ENCODE measurements around the gene UNC93B1. TPM values are rescaled to one million over a fixed set of nuclear protein-coding genes. Genes with fewer than 3 reads are reported as not detected.
A peak's percentile ranks its signal among the peaks of the same experiment; 100 is the strongest.

UNC93B1 gene
- total and polyA plus RNA-seq, 2 of the 13 experiments (the other 11 are each of a cell fraction or from before 2014, with no cell fraction given) = 8.8 to 18.9 TPM

DNA sequence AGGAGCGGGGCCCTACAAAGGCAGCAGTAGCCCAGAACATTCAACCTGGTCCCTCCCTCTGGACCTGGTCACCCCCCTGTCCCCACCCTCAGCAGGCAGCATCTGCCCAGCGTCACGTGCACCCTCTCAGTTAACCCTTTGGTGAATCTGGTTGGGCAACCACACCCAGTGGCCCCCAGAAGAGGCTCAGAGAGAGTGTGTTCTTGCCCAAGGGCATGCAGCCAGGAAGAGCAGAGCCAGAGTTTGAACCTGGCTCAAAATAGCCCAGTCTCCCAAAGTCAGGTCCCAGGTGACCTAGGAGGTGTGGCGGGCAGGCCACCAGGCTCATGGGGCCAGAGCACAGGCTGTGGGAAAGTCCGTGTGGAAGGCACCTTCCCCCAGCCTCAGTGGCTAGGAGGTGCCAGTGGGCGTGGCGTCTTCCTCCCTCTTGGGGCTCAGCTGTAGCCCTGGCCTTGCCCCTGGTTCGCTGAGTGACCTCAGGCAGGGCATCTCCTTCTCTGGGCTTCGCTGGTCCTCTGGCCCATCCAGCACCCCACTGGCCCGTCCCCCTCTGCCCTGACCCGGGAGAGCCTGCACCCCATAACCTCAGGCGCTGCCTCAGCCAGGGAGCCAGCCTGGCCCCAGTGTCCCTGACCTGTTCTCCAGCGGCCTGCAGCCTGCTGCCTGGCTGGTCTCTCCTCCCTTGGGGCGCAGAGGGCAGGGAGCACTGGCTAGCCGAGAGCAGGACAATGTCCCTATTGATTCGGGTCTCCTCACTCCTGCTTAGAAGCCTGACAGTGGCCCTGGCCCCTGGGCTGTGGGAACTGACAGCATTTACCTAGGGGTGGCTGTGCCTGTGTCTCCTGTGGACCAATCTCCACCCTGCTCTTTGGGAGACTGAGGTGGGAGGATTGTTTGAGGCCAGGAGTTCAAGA, 13.3 kb upstream of the UNC93B1 start (continued):
- TF ChIP-seq, protein P1, sequence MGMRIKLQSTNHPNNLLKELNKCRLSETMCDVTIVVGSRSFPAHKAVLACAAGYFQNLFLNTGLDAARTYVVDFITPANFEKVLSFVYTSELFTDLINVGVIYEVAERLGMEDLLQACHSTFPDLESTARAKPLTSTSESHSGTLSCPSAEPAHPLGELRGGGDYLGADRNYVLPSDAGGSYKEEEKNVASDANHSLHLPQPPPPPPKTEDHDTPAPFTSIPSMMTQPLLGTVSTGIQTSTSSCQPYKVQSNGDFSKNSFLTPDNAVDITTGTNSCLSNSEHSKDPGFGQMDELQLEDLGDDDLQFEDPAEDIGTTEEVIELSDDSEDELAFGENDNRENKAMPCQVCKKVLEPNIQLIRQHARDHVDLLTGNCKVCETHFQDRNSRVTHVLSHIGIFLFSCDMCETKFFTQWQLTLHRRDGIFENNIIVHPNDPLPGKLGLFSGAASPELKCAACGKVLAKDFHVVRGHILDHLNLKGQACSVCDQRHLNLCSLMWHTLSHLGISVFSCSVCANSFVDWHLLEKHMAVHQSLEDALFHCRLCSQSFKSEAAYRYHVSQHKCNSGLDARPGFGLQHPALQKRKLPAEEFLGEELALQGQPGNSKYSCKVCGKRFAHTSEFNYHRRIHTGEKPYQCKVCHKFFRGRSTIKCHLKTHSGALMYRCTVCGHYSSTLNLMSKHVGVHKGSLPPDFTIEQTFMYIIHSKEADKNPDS (CRISPR knock-in tag; IDR thresholded peaks at IDR 0.05) = peak; percentile 87; the same call in 1 of the 2 replicates
- TF ChIP-seq, protein P2, sequence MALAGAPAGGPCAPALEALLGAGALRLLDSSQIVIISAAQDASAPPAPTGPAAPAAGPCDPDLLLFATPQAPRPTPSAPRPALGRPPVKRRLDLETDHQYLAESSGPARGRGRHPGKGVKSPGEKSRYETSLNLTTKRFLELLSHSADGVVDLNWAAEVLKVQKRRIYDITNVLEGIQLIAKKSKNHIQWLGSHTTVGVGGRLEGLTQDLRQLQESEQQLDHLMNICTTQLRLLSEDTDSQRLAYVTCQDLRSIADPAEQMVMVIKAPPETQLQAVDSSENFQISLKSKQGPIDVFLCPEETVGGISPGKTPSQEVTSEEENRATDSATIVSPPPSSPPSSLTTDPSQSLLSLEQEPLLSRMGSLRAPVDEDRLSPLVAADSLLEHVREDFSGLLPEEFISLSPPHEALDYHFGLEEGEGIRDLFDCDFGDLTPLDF (CRISPR knock-in tag; IDR thresholded peaks at IDR 0.05) = no peak
- TF ChIP-seq ZFP90 (CRISPR knock-in tag; IDR thresholded peaks at IDR 0.05; ENCODE audit: borderline replicate concordance) (0 out of 2 replicates have a peak, but pooled peaks have one; percentile 73), ZSCAN29 (CRISPR knock-in tag; conservative IDR thresholded peaks at IDR 0.05) (no peak), SRSF1 (optimal IDR thresholded peaks at IDR 0.05; ENCODE audit: low read depth, low read length) (peak; percentile 72), PHB2 (IDR thresholded peaks at IDR 0.05; ENCODE audit: partially characterized antibody) (no peak), ZNF160 (CRISPR knock-in tag; IDR thresholded peaks at IDR 0.05) (peak; percentile 66; the same call in 1 of the 2 replicates), ZNF766 (CRISPR knock-in tag; IDR thresholded peaks at IDR 0.05; ENCODE audit: borderline replicate concordance) (no peak), DMAP1 (CRISPR knock-in tag; IDR thresholded peaks at IDR 0.05) (peak; percentile 54), MEIS2 (CRISPR knock-in tag; IDR thresholded peaks at IDR 0.05) (peak; percentile 72)
- TF ChIP-seq, protein P3, sequence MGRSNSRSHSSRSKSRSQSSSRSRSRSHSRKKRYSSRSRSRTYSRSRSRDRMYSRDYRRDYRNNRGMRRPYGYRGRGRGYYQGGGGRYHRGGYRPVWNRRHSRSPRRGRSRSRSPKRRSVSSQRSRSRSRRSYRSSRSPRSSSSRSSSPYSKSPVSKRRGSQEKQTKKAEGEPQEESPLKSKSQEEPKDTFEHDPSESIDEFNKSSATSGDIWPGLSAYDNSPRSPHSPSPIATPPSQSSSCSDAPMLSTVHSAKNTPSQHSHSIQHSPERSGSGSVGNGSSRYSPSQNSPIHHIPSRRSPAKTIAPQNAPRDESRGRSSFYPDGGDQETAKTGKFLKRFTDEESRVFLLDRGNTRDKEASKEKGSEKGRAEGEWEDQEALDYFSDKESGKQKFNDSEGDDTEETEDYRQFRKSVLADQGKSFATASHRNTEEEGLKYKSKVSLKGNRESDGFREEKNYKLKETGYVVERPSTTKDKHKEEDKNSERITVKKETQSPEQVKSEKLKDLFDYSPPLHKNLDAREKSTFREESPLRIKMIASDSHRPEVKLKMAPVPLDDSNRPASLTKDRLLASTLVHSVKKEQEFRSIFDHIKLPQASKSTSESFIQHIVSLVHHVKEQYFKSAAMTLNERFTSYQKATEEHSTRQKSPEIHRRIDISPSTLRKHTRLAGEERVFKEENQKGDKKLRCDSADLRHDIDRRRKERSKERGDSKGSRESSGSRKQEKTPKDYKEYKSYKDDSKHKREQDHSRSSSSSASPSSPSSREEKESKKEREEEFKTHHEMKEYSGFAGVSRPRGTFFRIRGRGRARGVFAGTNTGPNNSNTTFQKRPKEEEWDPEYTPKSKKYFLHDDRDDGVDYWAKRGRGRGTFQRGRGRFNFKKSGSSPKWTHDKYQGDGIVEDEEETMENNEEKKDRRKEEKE (IDR thresholded peaks at IDR 0.05) = no peak
- TF ChIP-seq, protein P4, sequence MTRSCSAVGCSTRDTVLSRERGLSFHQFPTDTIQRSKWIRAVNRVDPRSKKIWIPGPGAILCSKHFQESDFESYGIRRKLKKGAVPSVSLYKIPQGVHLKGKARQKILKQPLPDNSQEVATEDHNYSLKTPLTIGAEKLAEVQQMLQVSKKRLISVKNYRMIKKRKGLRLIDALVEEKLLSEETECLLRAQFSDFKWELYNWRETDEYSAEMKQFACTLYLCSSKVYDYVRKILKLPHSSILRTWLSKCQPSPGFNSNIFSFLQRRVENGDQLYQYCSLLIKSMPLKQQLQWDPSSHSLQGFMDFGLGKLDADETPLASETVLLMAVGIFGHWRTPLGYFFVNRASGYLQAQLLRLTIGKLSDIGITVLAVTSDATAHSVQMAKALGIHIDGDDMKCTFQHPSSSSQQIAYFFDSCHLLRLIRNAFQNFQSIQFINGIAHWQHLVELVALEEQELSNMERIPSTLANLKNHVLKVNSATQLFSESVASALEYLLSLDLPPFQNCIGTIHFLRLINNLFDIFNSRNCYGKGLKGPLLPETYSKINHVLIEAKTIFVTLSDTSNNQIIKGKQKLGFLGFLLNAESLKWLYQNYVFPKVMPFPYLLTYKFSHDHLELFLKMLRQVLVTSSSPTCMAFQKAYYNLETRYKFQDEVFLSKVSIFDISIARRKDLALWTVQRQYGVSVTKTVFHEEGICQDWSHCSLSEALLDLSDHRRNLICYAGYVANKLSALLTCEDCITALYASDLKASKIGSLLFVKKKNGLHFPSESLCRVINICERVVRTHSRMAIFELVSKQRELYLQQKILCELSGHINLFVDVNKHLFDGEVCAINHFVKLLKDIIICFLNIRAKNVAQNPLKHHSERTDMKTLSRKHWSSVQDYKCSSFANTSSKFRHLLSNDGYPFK (CRISPR knock-in tag; IDR thresholded peaks at IDR 0.05; ENCODE audit: borderline replicate concordance) = peak; percentile 69; the same call in 1 of the 2 replicates
- TF ChIP-seq, protein P5, sequence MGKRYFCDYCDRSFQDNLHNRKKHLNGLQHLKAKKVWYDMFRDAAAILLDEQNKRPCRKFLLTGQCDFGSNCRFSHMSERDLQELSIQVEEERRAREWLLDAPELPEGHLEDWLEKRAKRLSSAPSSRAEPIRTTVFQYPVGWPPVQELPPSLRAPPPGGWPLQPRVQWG (CRISPR knock-in tag; IDR thresholded peaks at IDR 0.05; ENCODE audit: borderline replicate concordance, low read depth) = no peak
- TF ChIP-seq, protein P6, sequence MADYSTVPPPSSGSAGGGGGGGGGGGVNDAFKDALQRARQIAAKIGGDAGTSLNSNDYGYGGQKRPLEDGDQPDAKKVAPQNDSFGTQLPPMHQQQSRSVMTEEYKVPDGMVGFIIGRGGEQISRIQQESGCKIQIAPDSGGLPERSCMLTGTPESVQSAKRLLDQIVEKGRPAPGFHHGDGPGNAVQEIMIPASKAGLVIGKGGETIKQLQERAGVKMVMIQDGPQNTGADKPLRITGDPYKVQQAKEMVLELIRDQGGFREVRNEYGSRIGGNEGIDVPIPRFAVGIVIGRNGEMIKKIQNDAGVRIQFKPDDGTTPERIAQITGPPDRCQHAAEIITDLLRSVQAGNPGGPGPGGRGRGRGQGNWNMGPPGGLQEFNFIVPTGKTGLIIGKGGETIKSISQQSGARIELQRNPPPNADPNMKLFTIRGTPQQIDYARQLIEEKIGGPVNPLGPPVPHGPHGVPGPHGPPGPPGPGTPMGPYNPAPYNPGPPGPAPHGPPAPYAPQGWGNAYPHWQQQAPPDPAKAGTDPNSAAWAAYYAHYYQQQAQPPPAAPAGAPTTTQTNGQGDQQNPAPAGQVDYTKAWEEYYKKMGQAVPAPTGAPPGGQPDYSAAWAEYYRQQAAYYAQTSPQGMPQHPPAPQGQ (CRISPR knock-in tag; IDR thresholded peaks at IDR 0.05; ENCODE audit: borderline replicate concordance) = no peak
